OCI-LY7 (cell line): ENCODE measurements around the gene COQ10A. TPM values are rescaled to one million over a fixed set of nuclear protein-coding genes. Genes with fewer than 3 reads are reported as not detected.
A peak's percentile ranks its signal among the peaks of the same experiment; 100 is the strongest.

ENCODE experiments used
- BruUV-seq: library from RNA; stranded (reverse); fragments of 400-500 nt; replicated peaks from 2 replicates; lab custom pipeline; 2021; lab: Mats Ljungman, UMichigan
- CTCF ChIA-PET: fragments of 300-600 bp; sonication (Branson Sonifier 250); formaldehyde crosslinking; loops from one replicate; lab custom pipeline; 2022; ENCODE audit warnings: antibody characterized with exemption; ENCODE audit not compliant: unreplicated experiment; lab: Charles Lee
- POLR2A ChIA-PET: fragments of 300-600 bp; sonication (Branson Sonifier 250); formaldehyde crosslinking; loops from one replicate; lab custom pipeline; 2022; ENCODE audit warnings: antibody characterized with exemption; lab: Charles Lee
- DNase-seq: peaks from one replicate; pipeline ENCODE4 v3.0.0-alpha.2; 2015; ENCODE audit warnings: low spot score
- H2AFZ ChIP-seq: fragments of 200-600 bp; sonication (generic), shearing (Covaris generic); 2 replicates; pipeline ENCODE4 v1.6.1; 2014; ENCODE audit warnings: mild to moderate bottlenecking, antibody characterized with exemption, low read length, moderate library complexity
- H3K27ac ChIP-seq: fragments of 200-600 bp; sonication (generic); 2 replicates; pipeline ENCODE4 v1.5.1; 2014; ENCODE audit warnings: mixed run types, low read depth, mild to moderate bottlenecking, moderate library complexity, low read length, inconsistent platforms; ENCODE audit not compliant: poor library complexity, severe bottlenecking
- H3K36me3 ChIP-seq: fragments of 200-600 bp; sonication (generic); 2 replicates; pipeline ENCODE4 v1.6.1; 2014; ENCODE audit warnings: mild to moderate bottlenecking, antibody characterized with exemption, low read length, moderate library complexity, mixed read lengths; ENCODE audit not compliant: insufficient read depth
- H3K4me1 ChIP-seq: fragments of 200-600 bp; sonication (generic); 2 replicates; pipeline ENCODE4 v1.5.1; 2014; ENCODE audit warnings: mild to moderate bottlenecking, low read length; ENCODE audit not compliant: insufficient read depth, poor library complexity, severe bottlenecking
- H3K4me2 ChIP-seq: fragments of 200-600 bp; sonication (generic); 2 replicates; pipeline ENCODE4 v1.6.1; 2014; ENCODE audit warnings: mild to moderate bottlenecking, low read length
- H3K4me3 ChIP-seq: fragments of 200-600 bp; sonication (generic); 2 replicates; pipeline ENCODE4 v1.5.1; 2014; ENCODE audit warnings: mild to moderate bottlenecking, low read depth, low read length; ENCODE audit not compliant: poor library complexity, severe bottlenecking
- H3K79me2 ChIP-seq: fragments of 200-600 bp; sonication (generic); 2 replicates; pipeline ENCODE4 v1.6.1; 2016; ENCODE audit warnings: low read depth, mild to moderate bottlenecking, low read length, moderate library complexity, mixed read lengths; ENCODE audit not compliant: insufficient read depth
- H3K9me2 ChIP-seq: fragments of 200-600 bp; sonication (generic); 2 replicates; pipeline ENCODE4 v1.6.1; 2016; ENCODE audit warnings: mild to moderate bottlenecking, low read length, mixed read lengths; ENCODE audit not compliant: insufficient read depth
- H3K9me3 ChIP-seq: fragments of 200-600 bp; sonication (generic); 2 replicates; pipeline ENCODE4 v1.6.1; 2014; ENCODE audit warnings: mild to moderate bottlenecking, mixed run types, low read length, mixed read lengths
- H4K20me1 ChIP-seq: fragments of 200-600 bp; sonication (generic); 2 replicates; pipeline ENCODE4 v1.6.1; 2014; ENCODE audit warnings: mild to moderate bottlenecking, antibody characterized with exemption, low read length, moderate library complexity, mixed read lengths; ENCODE audit not compliant: insufficient read depth
- CTCF ChIP-seq: fragments of 200-600 bp; sonication (generic); conservative IDR thresholded peaks from 2 replicates; pipeline ENCODE4 v1.5.1; 2014; ENCODE audit warnings: mild to moderate bottlenecking, antibody characterized with exemption, low read length, moderate library complexity, mixed read lengths
- EZH2phosphoT487 ChIP-seq: fragments of 200-600 bp; sonication (generic); IDR thresholded peaks from 2 replicates; pipeline ENCODE4 v1.6.1; 2018; ENCODE audit warnings: low read depth, borderline replicate concordance, mild to moderate bottlenecking, mixed run types, antibody characterized with exemption, low read length, moderate library complexity, mixed read lengths
- intact Hi-C: fragments of 100-400 bp; cut with micrococcal nuclease; formaldehyde crosslinking; loops from one replicate; pipeline ENCODE4 v1.10.0; 2022; ENCODE audit not compliant: unreplicated experiment
- total RNA-seq, 2 experiments: library from RNA; depleted of rRNA in 1 of 2; stranded (reverse); fragments of >200 nt in 1 of 2; shearing (Covaris generic) in 1 of 2; gene quantifications; 2 replicates each; pipeline ENCODE4 v1.2.3, GENCODE V29; 2014 to 2022

The COQ10A gene
- total RNA-seq, 2 experiments from 2014 or later, result 20.6 to 22.1 TPM

GRCh38 chr12:56258068-56258819, 8.5 kb upstream of the COQ10A start, which contains the start of gene ANKRD52:
TSS of gene ANKRD52 (minus strand) at chr12:56258384. CDS start at chr12:56258269, 115 bp downstream.
- intact Hi-C loops, result loop anchor here (1.0 kb wide), 2 partner anchors 65 to 139 kb away; no protein-coding TSS in a partner anchor
- BruUV-seq, result no TSS peak
- TF ChIP-seq EZH2phosphoT487 (no peak), CTCF (peak; percentile 73)
- Histone ChIP-seq H3K36me3 (peaks cover 38% of the 10 kb centered on the region), H4K20me1 (0 out of 2 replicates have a peak, but pooled peaks cover 5% of the 10 kb centered on the region), H3K4me2 (peak within 1 kb of the TSS; percentile 94), H2AFZ (peak within 1 kb of the TSS; percentile 90), H3K9me2 (no peaks in the 10 kb centered on the region), H3K79me2 (peaks cover 17% of the 10 kb centered on the region; the same call in 1 of the 2 replicates), H3K27ac (peak within 1 kb of the TSS; percentile 34), H3K4me1 (peaks cover 17% of the 10 kb centered on the region), H3K4me3 (peak within 1 kb of the TSS; percentile 93), H3K9me3 (no peaks in the 10 kb centered on the region)
- DNase-seq, result peak; percentile 87
- CTCF ChIA-PET, result interaction anchor here (0.8 kb wide), 1 partner anchor 59 kb away, joined by 4 read pairs; no protein-coding TSS in a partner anchor
- POLR2A ChIA-PET, result interaction anchor here (1.0 kb wide), 1 partner anchor 37 kb away, joined by 5 read pairs; no protein-coding TSS in a partner anchor

GRCh38 chr12:56258820-56259183, 7.9 kb upstream of the COQ10A start:
- DNase-seq, result no peak
- Histone ChIP-seq H3K4me1 (peaks cover 17% of the 10 kb centered on the region), H3K9me3 (no peaks in the 10 kb centered on the region), H3K4me3 (peak overlapping the region; percentile 93), H3K79me2 (peaks cover 17% of the 10 kb centered on the region; the same call in 1 of the 2 replicates), H2AFZ (peak overlapping the region; percentile 90), H3K27ac (no peak overlapping the region), H3K36me3 (peaks cover 32% of the 10 kb centered on the region), H3K4me2 (peak overlapping the region; percentile 74), H4K20me1 (0 out of 2 replicates have a peak, but pooled peaks cover 5% of the 10 kb centered on the region), H3K9me2 (no peaks in the 10 kb centered on the region)
- CTCF ChIA-PET, result interaction anchor here (0.8 kb wide), 1 partner anchor 58 kb away, joined by 4 read pairs; no protein-coding TSS in a partner anchor
- intact Hi-C loops, result loop anchor here (1.0 kb wide), 2 partner anchors 66 to 140 kb away; no protein-coding TSS in a partner anchor
- no TSS peak for BruUV-seq
- TF ChIP-seq CTCF, result no peak
- no peak for TF ChIP-seq EZH2phosphoT487
- POLR2A ChIA-PET, result no interaction called here
